ENCODE measurements around the gene PDGFRB. TPM values are rescaled to one million over a fixed set of nuclear protein-coding genes. Genes with fewer than 3 reads are reported as not detected.
A peak's percentile ranks its signal among the peaks of the same experiment; 100 is the strongest.

Gene PDGFRB
- total RNA-seq, 4 donors from 2014 or later = 171 to 354 (median 217) TPM

GRCh38 chr5:150160448-150161081 is 4.9 kb upstream of the PDGFRB start:
- H3K27me3 ChIP-seq = no peaks in the 10 kb centered on the region
- DNase-seq (ENCODE audit: low spot score in 2 of 2) = no peak
- 57 to 64% methylated on average over 5 of the region's 5 CpGs for WGBS, 2 donors
- TF ChIP-seq EP300 (IDR thresholded peaks at IDR 0.05) (no peak), POLR2A (IDR thresholded peaks at IDR 0.05) (no peak), CTCF (IDR thresholded peaks at IDR 0.05) (no peak)
- no peak overlapping the region for H3K4me3 ChIP-seq
- H3K27ac ChIP-seq = peak overlapping the region; percentile 46 to 99 (median 82)
- H3K36me3 ChIP-seq = no peaks in the 10 kb centered on the region
- H3K4me1 ChIP-seq = peaks cover 0 to 92% (median 19%) of the 10 kb centered on the region in 4 donors
- H3K9me3 ChIP-seq = no peaks in the 10 kb centered on the region

GRCh38 chr5:150159741-150160179 is 4.1 kb upstream of the PDGFRB start:
- Histone ChIP-seq H3K36me3 (no peaks in the 10 kb centered on the region), H3K27ac (peak overlapping the region; percentile 46 to 99 (median 82)), H3K4me3 (no peak overlapping the region), H3K27me3 (no peaks in the 10 kb centered on the region), H3K9me3 (no peaks in the 10 kb centered on the region), H3K4me1 (peaks cover 0 to 84% (median 19%) of the 10 kb centered on the region in 4 donors)
- TF ChIP-seq EP300 (IDR thresholded peaks at IDR 0.05) (no peak), POLR2A (IDR thresholded peaks at IDR 0.05) (no peak), CTCF (IDR thresholded peaks at IDR 0.05) (no peak)
- 25 to 29% methylated on average over 3 to 8 of the region's 9 CpGs for WGBS, 2 donors
- no peak for DNase-seq (ENCODE audit: low spot score in 2 of 2)

- Histone ChIP-seq H3K36me3 (no peaks in the 10 kb centered on the region), H3K9me3 (no peaks in the 10 kb centered on the region), H3K4me3 (no peak overlapping the region), H3K27ac (peak overlapping the region; percentile 46 to 99 (median 82)), H3K27me3 (no peaks in the 10 kb centered on the region), H3K4me1 (peaks cover 0 to 77% (median 20%) of the 10 kb centered on the region in 4 donors)
- DNase-seq (ENCODE audit: low spot score in 2 of 2) = no peak
- TF ChIP-seq POLR2A (IDR thresholded peaks at IDR 0.05) (no peak), CTCF (IDR thresholded peaks at IDR 0.05) (no peak), EP300 (IDR thresholded peaks at IDR 0.05) (no peak)
- WGBS, 2 donors = 72 to 74% methylated on average over 6 of the region's 6 CpGs
Observed at GRCh38 chr5:150159031-150159430, 3.4 kb upstream of the PDGFRB start.

- 28 to 46% methylated on average over 9 to 12 of the region's 12 CpGs for WGBS, 2 donors
- TF ChIP-seq CTCF (IDR thresholded peaks at IDR 0.05) (no peak), EP300 (IDR thresholded peaks at IDR 0.05) (no peak), POLR2A (IDR thresholded peaks at IDR 0.05) (no peak)
- Histone ChIP-seq H3K4me3 (no peak overlapping the region), H3K27me3 (no peaks in the 10 kb centered on the region), H3K36me3 (peaks cover 0 to under 1% (median 0%) of the 10 kb centered on the region in 3 donors), H3K9me3 (no peaks in the 10 kb centered on the region), H3K27ac (peak overlapping the region; percentile 34 to 99 (median 82)), H3K4me1 (peaks cover 0 to 77% (median 24%) of the 10 kb centered on the region in 4 donors)
- DNase-seq (ENCODE audit: low spot score in 2 of 2) = no peak
Observed at GRCh38 chr5:150158170-150158949, 2.7 kb upstream of the PDGFRB start.

- DNase-seq (ENCODE audit: low spot score in 2 of 2) = no peak
- Histone ChIP-seq H3K4me1 (peaks cover 0 to 82% (median 33%) of the 10 kb centered on the region in 4 donors), H3K9me3 (no peaks in the 10 kb centered on the region), H3K36me3 (peaks cover 0 to 9% (median 0%) of the 10 kb centered on the region in 3 donors), H3K27me3 (no peaks in the 10 kb centered on the region), H3K27ac (peak overlapping the region in 3 of 4 donors; percentile 68 to 99 (median 97)), H3K4me3 (no peak overlapping the region)
- no peak for TF ChIP-seq POLR2A (IDR thresholded peaks at IDR 0.05)
- no peak for TF ChIP-seq CTCF (IDR thresholded peaks at IDR 0.05)
- 69% methylated on average over 3 of the region's 3 CpGs for WGBS, 2 donors
Observed at GRCh38 chr5:150157168-150157567, 1.5 kb upstream of the PDGFRB start.
